Activated B cell treated with CpG ODN at 0.5 μM for 24 hours (primary cell): Measurements from ENCODE around the gene PLXNA4. TPM values are rescaled to one million over a fixed set of nuclear protein-coding genes. Genes with fewer than 3 reads are reported as not detected.

ENCODE experiments used
- ATAC-seq: fragments of 200-7000 bp; cut with Tn5 transposase; one replicate; pipeline ENCODE4 v1.10.0; 2021; ENCODE audit warnings: low read depth, mild to moderate bottlenecking, moderate library complexity
- CTCF ChIA-PET: fragments of 350-600 bp; sonication (Branson Sonifier 250); formaldehyde crosslinking; loops from one replicate; lab custom pipeline; 2021; ENCODE audit warnings: antibody characterized with exemption; lab: Charles Lee
- POLR2A ChIA-PET: fragments of 350-600 bp; sonication (Branson Sonifier 250); formaldehyde crosslinking; loops from one replicate; lab custom pipeline; 2021; ENCODE audit warnings: antibody characterized with exemption; lab: Charles Lee
- DNase-seq: peaks from one replicate; pipeline ENCODE4 v3.0.0; 2022
- H3K27ac Mint-ChIP-seq: one replicate; pipeline ENCODE4 v1.8.0; 2020; ENCODE audit warnings: mixed read lengths
- H3K27me3 Mint-ChIP-seq: one replicate; pipeline ENCODE4 v1.8.0; 2021; ENCODE audit warnings: mixed read lengths
- H3K36me3 Mint-ChIP-seq: one replicate; pipeline ENCODE4 v1.8.0; 2021; ENCODE audit warnings: low read depth, mixed read lengths
- H3K4me1 Mint-ChIP-seq: one replicate; pipeline ENCODE4 v1.8.0; 2021; ENCODE audit warnings: mixed read lengths
- H3K4me3 Mint-ChIP-seq: one replicate; pipeline ENCODE4 v1.8.0; 2020; ENCODE audit warnings: mild to moderate bottlenecking, mixed read lengths
- H3K9me3 Mint-ChIP-seq: one replicate; pipeline ENCODE4 v1.8.0; 2020; ENCODE audit warnings: mixed read lengths
- intact Hi-C: fragments of 100-400 bp; cut with micrococcal nuclease; formaldehyde crosslinking; loops from one replicate; pipeline ENCODE4 v1.15.1; 2024
- total RNA-seq: library from RNA; stranded (reverse); gene quantifications from 2 replicates; pipeline ENCODE4 v1.2.3, GENCODE V29; 2022
- TF ChIP-seq, protein P1 (sequence below): fragments of 200-600 bp; IDR thresholded peaks from one replicate; pipeline ENCODE4 v1.8.0; 2022; ENCODE audit warnings: antibody characterized with exemption, mild to moderate bottlenecking

Gene PLXNA4
- total RNA-seq, 1 donor from 2014 or later = not detected

DNA sequence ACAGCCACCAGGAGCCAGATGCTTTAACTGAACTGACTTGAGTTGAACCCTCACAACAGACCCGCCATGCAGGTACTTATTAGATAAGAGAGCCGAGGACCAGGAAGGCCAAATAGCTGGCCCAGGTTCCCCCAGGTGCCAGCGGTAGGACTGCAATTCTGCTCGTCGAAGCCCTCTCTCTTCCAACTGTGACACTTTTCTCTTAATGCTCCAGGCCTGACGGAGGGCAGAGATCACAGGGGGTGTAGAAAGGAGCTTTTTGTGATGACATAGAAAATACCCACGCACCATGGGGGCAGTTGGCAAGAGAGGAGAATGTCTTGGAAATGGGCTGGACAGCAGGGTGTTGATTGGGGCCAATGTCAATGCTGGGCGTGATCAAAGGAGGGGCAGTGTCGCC is 208.5 kb downstream of the PLXNA4 start:
- TF ChIP-seq, protein P1, sequence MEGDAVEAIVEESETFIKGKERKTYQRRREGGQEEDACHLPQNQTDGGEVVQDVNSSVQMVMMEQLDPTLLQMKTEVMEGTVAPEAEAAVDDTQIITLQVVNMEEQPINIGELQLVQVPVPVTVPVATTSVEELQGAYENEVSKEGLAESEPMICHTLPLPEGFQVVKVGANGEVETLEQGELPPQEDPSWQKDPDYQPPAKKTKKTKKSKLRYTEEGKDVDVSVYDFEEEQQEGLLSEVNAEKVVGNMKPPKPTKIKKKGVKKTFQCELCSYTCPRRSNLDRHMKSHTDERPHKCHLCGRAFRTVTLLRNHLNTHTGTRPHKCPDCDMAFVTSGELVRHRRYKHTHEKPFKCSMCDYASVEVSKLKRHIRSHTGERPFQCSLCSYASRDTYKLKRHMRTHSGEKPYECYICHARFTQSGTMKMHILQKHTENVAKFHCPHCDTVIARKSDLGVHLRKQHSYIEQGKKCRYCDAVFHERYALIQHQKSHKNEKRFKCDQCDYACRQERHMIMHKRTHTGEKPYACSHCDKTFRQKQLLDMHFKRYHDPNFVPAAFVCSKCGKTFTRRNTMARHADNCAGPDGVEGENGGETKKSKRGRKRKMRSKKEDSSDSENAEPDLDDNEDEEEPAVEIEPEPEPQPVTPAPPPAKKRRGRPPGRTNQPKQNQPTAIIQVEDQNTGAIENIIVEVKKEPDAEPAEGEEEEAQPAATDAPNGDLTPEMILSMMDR = no peak
- CTCF ChIA-PET = no interaction called here
- H3K36me3 Mint-ChIP-seq = no peaks in the 10 kb centered on the region
- H3K4me1 Mint-ChIP-seq = no peaks in the 10 kb centered on the region
- H3K27me3 Mint-ChIP-seq = peaks cover 6% of the 10 kb centered on the region
- POLR2A ChIA-PET = no interaction called here
- ATAC-seq (no peak), DNase-seq (no peak)
- intact Hi-C loops = no loop called here
- H3K4me3 Mint-ChIP-seq = no peak overlapping the region
- no peak overlapping the region for H3K27ac Mint-ChIP-seq
- no peaks in the 10 kb centered on the region for H3K9me3 Mint-ChIP-seq

DNA sequence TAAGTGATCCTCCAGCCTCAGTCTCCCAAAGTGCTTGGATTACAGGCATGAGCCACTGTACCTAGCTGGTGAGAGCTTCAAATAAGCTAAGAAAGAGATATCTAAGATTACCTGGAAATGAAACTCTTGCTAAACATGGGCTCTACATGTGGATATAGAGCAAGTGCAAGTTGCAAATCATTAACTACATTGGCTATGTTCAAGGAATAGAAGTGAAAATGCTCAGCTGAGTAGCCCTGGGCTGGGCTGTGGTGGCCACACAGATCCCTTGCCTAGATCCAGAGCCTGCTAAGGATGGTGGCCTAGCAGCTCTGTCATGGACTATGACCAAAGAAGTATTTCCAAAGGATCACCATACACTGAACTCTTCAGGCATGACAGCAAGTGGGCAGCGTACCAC is 209.3 kb downstream of the PLXNA4 start:
- no peak overlapping the region for H3K4me3 Mint-ChIP-seq
- intact Hi-C loops = no loop called here
- DNase-seq (no peak), ATAC-seq (no peak)
- no peaks in the 10 kb centered on the region for H3K9me3 Mint-ChIP-seq
- TF ChIP-seq, protein P1 = no peak
- H3K36me3 Mint-ChIP-seq = no peaks in the 10 kb centered on the region
- no peak overlapping the region for H3K27ac Mint-ChIP-seq
- peaks cover 6% of the 10 kb centered on the region for H3K27me3 Mint-ChIP-seq
- H3K4me1 Mint-ChIP-seq = no peaks in the 10 kb centered on the region
- ChIA-PET CTCF (no interaction called here), POLR2A (no interaction called here)

DNA sequence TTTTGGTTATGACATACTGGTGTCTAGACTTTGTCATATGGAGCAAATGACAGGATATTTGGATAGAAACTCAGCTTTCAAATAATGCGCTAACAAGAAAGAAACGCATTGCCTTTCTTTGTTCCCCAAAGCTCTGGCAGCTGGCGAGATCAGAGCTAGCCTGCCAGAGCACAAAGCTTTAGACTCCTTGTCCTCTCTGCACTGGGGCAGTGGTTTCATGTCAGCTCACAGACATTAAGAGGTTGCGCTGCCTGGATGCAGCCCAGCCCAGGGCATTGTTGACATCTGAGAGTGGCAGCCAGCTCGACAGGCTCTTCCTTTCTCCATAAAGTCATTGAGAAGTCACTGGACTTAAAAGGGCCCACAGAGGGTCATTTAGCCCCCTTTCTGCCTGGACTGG is 212.0 kb downstream of the PLXNA4 start:
- no peaks in the 10 kb centered on the region for H3K36me3 Mint-ChIP-seq
- H3K4me3 Mint-ChIP-seq = no peak overlapping the region
- TF ChIP-seq, protein P1 = no peak
- ATAC-seq = no peak
- H3K9me3 Mint-ChIP-seq = no peaks in the 10 kb centered on the region
- no peak for DNase-seq
- CTCF ChIA-PET = no interaction called here
- no peak overlapping the region for H3K27ac Mint-ChIP-seq
- H3K4me1 Mint-ChIP-seq = no peaks in the 10 kb centered on the region
- intact Hi-C loops = no loop called here
- peaks cover 6% of the 10 kb centered on the region for H3K27me3 Mint-ChIP-seq
- POLR2A ChIA-PET = no interaction called here

DNA sequence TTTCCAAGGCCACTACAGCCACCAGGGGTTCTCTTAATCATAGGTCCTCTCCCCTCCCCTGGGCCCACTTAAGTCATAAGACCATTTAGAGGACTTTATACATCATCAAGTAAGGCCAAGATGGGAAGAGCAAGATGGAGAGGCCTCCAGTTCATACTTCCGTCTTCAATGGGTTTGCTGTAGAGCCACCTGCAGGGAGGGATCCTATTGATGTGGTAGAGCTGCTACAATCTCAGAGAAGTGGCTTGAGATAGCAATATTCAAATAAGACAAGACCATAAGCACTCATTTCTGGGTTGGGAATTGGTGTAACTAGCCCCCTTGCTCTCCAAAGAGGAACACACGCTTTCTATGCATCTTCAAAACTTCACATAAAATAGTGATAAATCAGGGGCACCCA is 214.2 kb downstream of the PLXNA4 start:
- intact Hi-C loops = no loop called here
- POLR2A ChIA-PET = no interaction called here
- TF ChIP-seq, protein P1 = no peak
- DNase-seq (no peak), ATAC-seq (no peak)
- peaks cover 3% of the 10 kb centered on the region for H3K27me3 Mint-ChIP-seq
- no peak overlapping the region for H3K4me3 Mint-ChIP-seq
- H3K4me1 Mint-ChIP-seq = no peaks in the 10 kb centered on the region
- H3K9me3 Mint-ChIP-seq = no peaks in the 10 kb centered on the region
- H3K36me3 Mint-ChIP-seq = no peaks in the 10 kb centered on the region
- no peak overlapping the region for H3K27ac Mint-ChIP-seq
- CTCF ChIA-PET = no interaction called here

DNA sequence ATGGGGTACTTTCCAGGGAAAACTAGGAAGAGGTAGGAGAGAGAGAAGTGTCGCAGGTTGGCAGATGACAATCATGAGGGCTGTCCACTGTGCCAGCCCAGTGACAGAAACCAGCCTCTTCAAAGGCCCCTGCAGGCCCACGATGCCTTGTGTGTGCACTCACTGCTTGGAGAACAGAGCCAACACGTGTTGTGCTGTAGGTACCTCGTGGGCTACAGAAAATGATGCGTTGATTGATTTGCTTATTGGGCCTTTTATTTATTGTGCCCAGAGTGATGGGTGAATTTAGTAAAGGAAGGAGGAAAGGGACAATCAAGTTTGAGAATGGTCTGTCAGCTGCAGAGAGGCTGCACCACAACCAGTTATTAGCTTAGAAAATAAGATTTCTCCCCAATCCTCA is 215.1 kb downstream of the PLXNA4 start:
- Mint-ChIP-seq H3K4me1 (no peaks in the 10 kb centered on the region), H3K36me3 (no peaks in the 10 kb centered on the region), H3K27ac (no peak overlapping the region), H3K4me3 (no peak overlapping the region), H3K27me3 (peaks cover 3% of the 10 kb centered on the region), H3K9me3 (no peaks in the 10 kb centered on the region)
- DNase-seq (no peak), ATAC-seq (no peak)
- intact Hi-C loops = no loop called here
- CTCF ChIA-PET = no interaction called here
- POLR2A ChIA-PET = no interaction called here
- TF ChIP-seq, protein P1 = no peak
